ENCODE results near the gene NAGLU.

The NAGLU gene

GRCh38 chr17:42529061-42529460 lies 7.0 kb upstream of the NAGLU start:
- Histone ChIP-seq H3K4me3 (ENCODE audit: low read depth in 1 of 5, low read length in 5 of 5) (no peak overlapping the region), H3K9ac (ENCODE audit: low read length in 5 of 5) (no peak overlapping the region), H3K4me1 (ENCODE audit: control insufficient read depth in 5 of 5, insufficient read depth in 5 of 5, low read length in 5 of 5) (peaks cover 2 to 26% (median 18%) of the 10 kb centered on the region in 5 donors), H3K9me3 (ENCODE audit: control insufficient read depth in 5 of 5, low read length in 5 of 5) (no peaks in the 10 kb centered on the region), H3K27ac (ENCODE audit: low read depth, low read length) (no peak overlapping the region), H3K36me3 (ENCODE audit: control insufficient read depth in 5 of 5, insufficient read depth in 5 of 5, low read length in 5 of 5) (no peaks in the 10 kb centered on the region), H3K27me3 (ENCODE audit: control insufficient read depth in 5 of 5, insufficient read depth in 4 of 5, low read length in 5 of 5) (no peaks in the 10 kb centered on the region)

GRCh38 chr17:42530952-42531454 lies 5.0 kb upstream of the NAGLU start:
- H3K9me3 ChIP-seq (ENCODE audit: control insufficient read depth in 5 of 5, low read length in 5 of 5), result no peaks in the 10 kb centered on the region
- no peaks in the 10 kb centered on the region for H3K36me3 ChIP-seq (ENCODE audit: control insufficient read depth in 5 of 5, insufficient read depth in 5 of 5, low read length in 5 of 5)
- no peaks in the 10 kb centered on the region for H3K27me3 ChIP-seq (ENCODE audit: control insufficient read depth in 5 of 5, insufficient read depth in 4 of 5, low read length in 5 of 5)
- H3K4me3 ChIP-seq (ENCODE audit: low read depth in 1 of 5, low read length in 5 of 5), result no peak overlapping the region
- peak overlapping the region in 1 of 5 donors; percentile 20 for H3K9ac ChIP-seq (ENCODE audit: low read length in 5 of 5)
- H3K4me1 ChIP-seq (ENCODE audit: control insufficient read depth in 5 of 5, insufficient read depth in 5 of 5, low read length in 5 of 5), result peaks cover 7 to 33% (median 26%) of the 10 kb centered on the region in 5 donors
- H3K27ac ChIP-seq (ENCODE audit: low read depth, low read length), result peak overlapping the region; percentile 54

GRCh38 chr17:42531455-42532354 lies 4.3 kb upstream of the NAGLU start:
- Histone ChIP-seq H3K27ac (ENCODE audit: low read depth, low read length) (peak overlapping the region; percentile 54), H3K36me3 (ENCODE audit: control insufficient read depth in 5 of 5, insufficient read depth in 5 of 5, low read length in 5 of 5) (no peaks in the 10 kb centered on the region), H3K9ac (ENCODE audit: low read length in 5 of 5) (peak overlapping the region in 2 of 5 donors; percentile 20 to 68), H3K9me3 (ENCODE audit: control insufficient read depth in 5 of 5, low read length in 5 of 5) (no peaks in the 10 kb centered on the region), H3K4me1 (ENCODE audit: control insufficient read depth in 5 of 5, insufficient read depth in 5 of 5, low read length in 5 of 5) (peaks cover 5 to 29% (median 26%) of the 10 kb centered on the region in 5 donors), H3K27me3 (ENCODE audit: control insufficient read depth in 5 of 5, insufficient read depth in 4 of 5, low read length in 5 of 5) (no peaks in the 10 kb centered on the region), H3K4me3 (ENCODE audit: low read depth in 1 of 5, low read length in 5 of 5) (peak overlapping the region; percentile 54 to 75 (median 67))

- Histone ChIP-seq H3K36me3 (ENCODE audit: control insufficient read depth in 5 of 5, insufficient read depth in 5 of 5, low read length in 5 of 5) (peaks cover 0 to 25% (median 15%) of the 10 kb centered on the region in 5 donors), H3K4me3 (ENCODE audit: low read depth in 1 of 5, low read length in 5 of 5) (peak overlapping the region; percentile 67 to 84 (median 78)), H3K9ac (ENCODE audit: low read length in 5 of 5) (peak overlapping the region; percentile 53 to 95 (median 83)), H3K27ac (ENCODE audit: low read depth, low read length) (peak overlapping the region; percentile 99), H3K9me3 (ENCODE audit: control insufficient read depth in 5 of 5, low read length in 5 of 5) (no peaks in the 10 kb centered on the region), H3K27me3 (ENCODE audit: control insufficient read depth in 5 of 5, insufficient read depth in 4 of 5, low read length in 5 of 5) (no peaks in the 10 kb centered on the region), H3K4me1 (ENCODE audit: control insufficient read depth in 5 of 5, insufficient read depth in 5 of 5, low read length in 5 of 5) (peaks cover 7 to 39% (median 33%) of the 10 kb centered on the region in 5 donors)
Observed at GRCh38 chr17:42535155-42536047, 640 bp upstream of the NAGLU start.

GRCh38 chr17:42536372-42537155 lies 523 bp downstream of the NAGLU start:
- Histone ChIP-seq H3K4me1 (ENCODE audit: control insufficient read depth in 5 of 5, insufficient read depth in 5 of 5, low read length in 5 of 5) (peaks cover 7 to 39% (median 30%) of the 10 kb centered on the region in 5 donors), H3K36me3 (ENCODE audit: control insufficient read depth in 5 of 5, insufficient read depth in 5 of 5, low read length in 5 of 5) (peaks cover 0 to 36% (median 27%) of the 10 kb centered on the region in 5 donors), H3K4me3 (ENCODE audit: low read depth in 1 of 5, low read length in 5 of 5) (peak overlapping the region; percentile 78 to 87 (median 83)), H3K9me3 (ENCODE audit: control insufficient read depth in 5 of 5, low read length in 5 of 5) (no peaks in the 10 kb centered on the region), H3K9ac (ENCODE audit: low read length in 5 of 5) (peak overlapping the region in 4 of 5 donors; percentile 61 to 83 (median 76)), H3K27ac (ENCODE audit: low read depth, low read length) (peak overlapping the region; percentile 99), H3K27me3 (ENCODE audit: control insufficient read depth in 5 of 5, insufficient read depth in 4 of 5, low read length in 5 of 5) (no peaks in the 10 kb centered on the region)

- Histone ChIP-seq H3K4me3 (ENCODE audit: low read depth in 1 of 5, low read length in 5 of 5) (peak overlapping the region; percentile 78 to 87 (median 83)), H3K9me3 (ENCODE audit: control insufficient read depth in 5 of 5, low read length in 5 of 5) (no peaks in the 10 kb centered on the region), H3K27me3 (ENCODE audit: control insufficient read depth in 5 of 5, insufficient read depth in 4 of 5, low read length in 5 of 5) (no peaks in the 10 kb centered on the region), H3K4me1 (ENCODE audit: control insufficient read depth in 5 of 5, insufficient read depth in 5 of 5, low read length in 5 of 5) (peaks cover 7 to 35% (median 28%) of the 10 kb centered on the region in 5 donors), H3K9ac (ENCODE audit: low read length in 5 of 5) (peak overlapping the region in 4 of 5 donors; percentile 61 to 83 (median 76)), H3K36me3 (ENCODE audit: control insufficient read depth in 5 of 5, insufficient read depth in 5 of 5, low read length in 5 of 5) (peaks cover 0 to 42% (median 30%) of the 10 kb centered on the region in 5 donors), H3K27ac (ENCODE audit: low read depth, low read length) (peak overlapping the region; percentile 74)
Observed at GRCh38 chr17:42537156-42537805, 1.2 kb downstream of the NAGLU start.

- Histone ChIP-seq H3K27me3 (ENCODE audit: control insufficient read depth in 5 of 5, insufficient read depth in 4 of 5, low read length in 5 of 5) (no peaks in the 10 kb centered on the region), H3K4me3 (ENCODE audit: low read depth in 1 of 5, low read length in 5 of 5) (no peak overlapping the region), H3K9ac (ENCODE audit: low read length in 5 of 5) (peak overlapping the region in 1 of 5 donors; percentile 26), H3K36me3 (ENCODE audit: control insufficient read depth in 5 of 5, insufficient read depth in 5 of 5, low read length in 5 of 5) (peaks cover 0 to 48% (median 33%) of the 10 kb centered on the region in 5 donors), H3K9me3 (ENCODE audit: control insufficient read depth in 5 of 5, low read length in 5 of 5) (no peaks in the 10 kb centered on the region), H3K4me1 (ENCODE audit: control insufficient read depth in 5 of 5, insufficient read depth in 5 of 5, low read length in 5 of 5) (peaks cover 7 to 33% (median 28%) of the 10 kb centered on the region in 5 donors), H3K27ac (ENCODE audit: low read depth, low read length) (peak overlapping the region; percentile 23)
Observed at GRCh38 chr17:42537826-42538451, 1.9 kb downstream of the NAGLU start.

GRCh38 chr17:42538482-42538881 lies 2.4 kb downstream of the NAGLU start:
- no peak overlapping the region for H3K9ac ChIP-seq (ENCODE audit: low read length in 5 of 5)
- peaks cover 0 to 54% (median 39%) of the 10 kb centered on the region in 5 donors for H3K36me3 ChIP-seq (ENCODE audit: control insufficient read depth in 5 of 5, insufficient read depth in 5 of 5, low read length in 5 of 5)
- H3K9me3 ChIP-seq (ENCODE audit: control insufficient read depth in 5 of 5, low read length in 5 of 5), result no peaks in the 10 kb centered on the region
- no peak overlapping the region for H3K4me3 ChIP-seq (ENCODE audit: low read depth in 1 of 5, low read length in 5 of 5)
- H3K27ac ChIP-seq (ENCODE audit: low read depth, low read length), result no peak overlapping the region
- peaks cover 7 to 33% (median 28%) of the 10 kb centered on the region in 5 donors for H3K4me1 ChIP-seq (ENCODE audit: control insufficient read depth in 5 of 5, insufficient read depth in 5 of 5, low read length in 5 of 5)
- H3K27me3 ChIP-seq (ENCODE audit: control insufficient read depth in 5 of 5, insufficient read depth in 4 of 5, low read length in 5 of 5), result no peaks in the 10 kb centered on the region

Data from subcutaneous abdominal adipose tissue (tissue), 5 donors.